ENCODE data around the gene ATG101.

DNA sequence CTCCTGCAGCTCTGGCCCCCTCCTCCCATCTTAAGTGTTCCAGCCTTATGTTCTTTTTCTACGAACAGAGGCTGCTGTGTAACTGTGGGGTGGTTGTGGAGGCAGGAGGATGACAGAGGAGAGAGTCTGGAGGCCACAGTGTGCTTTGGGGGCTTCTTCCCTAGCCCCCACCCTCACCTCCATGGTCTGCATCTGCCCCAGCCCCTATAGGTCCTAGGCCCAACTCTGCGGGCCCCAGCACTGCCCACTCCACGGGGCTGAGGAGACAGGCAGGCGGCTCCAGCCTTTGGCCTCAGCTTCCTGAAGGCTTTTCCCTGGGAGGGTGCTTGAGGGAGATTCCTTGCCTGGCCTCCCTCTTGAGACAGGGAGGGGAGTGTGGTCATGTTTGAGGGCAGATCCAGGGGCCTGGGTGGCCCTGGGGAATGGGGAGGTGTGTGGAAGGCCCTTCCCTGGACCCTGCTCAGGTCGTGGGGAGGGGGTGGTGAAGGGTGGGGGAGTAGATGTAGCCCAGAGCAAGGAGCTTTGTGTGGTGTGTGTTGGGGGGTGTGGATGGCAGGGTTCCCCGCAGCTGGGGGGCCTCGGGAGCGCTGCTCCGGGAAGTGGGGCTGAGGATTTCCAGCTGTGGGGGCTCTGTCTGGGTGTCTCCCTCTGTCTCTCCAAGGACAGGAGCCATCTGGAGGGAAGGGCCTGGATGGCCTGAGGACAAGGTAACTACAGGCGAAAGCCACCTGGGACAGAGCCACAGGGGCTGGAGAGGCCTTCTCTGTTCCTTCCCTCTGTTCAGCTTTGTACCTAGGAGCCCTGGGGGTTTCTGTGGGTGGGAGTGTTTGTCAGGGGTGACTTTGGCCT lies 10.8 kb downstream of the ATG101 start:
- TF ChIP-seq GATA2 (IDR thresholded peaks at IDR 0.05; ENCODE audit: low read depth, low read length) (no peak), GATA3 (IDR thresholded peaks at IDR 0.05; ENCODE audit: low read depth, low read length) (no peak)
